Glomerular endothelial cell (primary cell): ENCODE measurements around the gene ELN. TPM values are rescaled to one million over a fixed set of nuclear protein-coding genes. Genes with fewer than 3 reads are reported as not detected.
"Not testable (repeated sequence)": the region's sequence is repeated elsewhere in the genome, so short reads cannot be mapped to it uniquely, and the experiment has no call there.

Experiments
- DNase-seq: peaks from one replicate; pipeline ENCODE4 v3.0.0-alpha.2; 2011; ENCODE audit warnings: low read depth, low spot score; ENCODE audit errors: extremely low read depth
- total RNA-seq: library from RNA; depleted of rRNA; stranded (reverse); fragments of >200 nt; gene quantifications from 2 replicates; pipeline ENCODE4 v1.2.3, GENCODE V29; 2015

The ELN gene
- 0.35 and 1.8 TPM in 2 replicates for total RNA-seq

DNA sequence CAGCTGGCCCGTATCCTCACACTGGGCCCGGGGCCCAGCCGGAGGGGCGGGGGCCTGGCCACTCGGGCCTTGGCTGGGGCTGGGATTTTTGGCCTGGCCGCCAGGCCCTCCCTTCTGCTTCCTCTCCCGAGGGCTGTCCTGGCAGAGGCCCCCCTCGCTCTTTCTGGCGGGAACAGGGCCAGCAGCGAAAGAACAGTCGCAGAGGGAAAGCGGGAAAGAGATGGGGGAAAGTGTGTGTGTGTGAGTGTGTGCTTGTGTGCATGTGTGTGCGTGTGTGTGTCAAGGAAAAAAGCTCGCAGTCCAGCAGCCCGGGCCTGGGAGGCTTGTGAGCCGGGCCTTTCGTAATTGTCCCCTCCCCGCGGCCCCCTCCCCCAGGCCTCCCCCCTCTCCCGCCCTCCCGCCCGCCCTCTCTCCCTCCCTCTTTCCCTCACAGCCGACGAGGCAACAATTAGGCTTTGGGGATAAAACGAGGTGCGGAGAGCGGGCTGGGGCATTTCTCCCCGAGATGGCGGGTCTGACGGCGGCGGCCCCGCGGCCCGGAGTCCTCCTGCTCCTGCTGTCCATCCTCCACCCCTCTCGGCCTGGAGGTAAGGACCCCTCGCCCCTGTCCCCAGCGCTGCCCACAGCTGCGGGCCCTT is at the start of gene ELN:
TSS of gene ELN (plus strand) at position 491 of the 638 bp plus-strand sequence. CDS start at position 506, 15 bp downstream.
- no peak for DNase-seq

DNA sequence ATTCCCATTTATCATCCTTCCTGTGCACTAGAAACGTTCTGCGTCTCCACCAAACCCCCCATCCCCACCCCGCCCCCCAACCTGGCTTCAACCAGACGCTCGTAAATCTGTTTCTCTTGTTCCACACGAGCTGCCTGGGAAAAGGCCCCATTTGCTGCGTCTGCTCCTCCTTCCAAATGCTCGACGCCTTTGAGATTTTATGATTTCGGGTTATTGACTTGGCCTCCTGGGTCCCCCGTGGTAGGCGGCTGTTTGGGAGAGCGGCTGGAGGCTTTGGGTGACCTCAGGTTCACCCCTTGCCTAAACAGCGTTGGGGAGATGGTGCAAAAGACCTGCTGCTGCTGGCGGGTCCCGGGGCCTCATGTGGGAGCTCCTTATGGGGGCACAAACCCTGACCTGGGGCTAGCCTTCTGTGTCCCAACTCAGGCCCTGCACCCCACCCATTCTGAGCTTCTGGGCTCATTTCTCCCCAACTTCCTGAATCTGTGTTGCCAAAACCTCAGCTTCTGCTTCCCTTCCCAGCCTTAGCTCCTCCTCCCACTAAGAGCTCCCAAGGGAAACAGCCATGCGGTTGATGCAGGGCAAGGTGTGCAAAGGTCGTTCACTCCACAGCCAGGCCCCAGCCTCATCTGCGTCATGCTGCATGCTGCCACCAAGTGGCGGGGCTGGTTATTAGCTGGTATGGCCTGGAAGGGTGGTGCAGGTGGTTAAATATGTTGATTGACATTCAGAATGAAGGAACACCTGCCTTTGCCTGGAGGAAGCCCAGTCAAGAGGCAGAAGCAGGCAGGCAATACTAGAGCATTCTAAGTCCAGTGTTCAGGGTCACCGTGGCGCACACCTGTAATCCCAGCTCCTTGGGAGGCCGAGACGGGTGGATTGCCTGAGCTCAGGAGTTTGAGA is 49.1 kb upstream of the ELN start:
- DNase-seq = no peak

DNA sequence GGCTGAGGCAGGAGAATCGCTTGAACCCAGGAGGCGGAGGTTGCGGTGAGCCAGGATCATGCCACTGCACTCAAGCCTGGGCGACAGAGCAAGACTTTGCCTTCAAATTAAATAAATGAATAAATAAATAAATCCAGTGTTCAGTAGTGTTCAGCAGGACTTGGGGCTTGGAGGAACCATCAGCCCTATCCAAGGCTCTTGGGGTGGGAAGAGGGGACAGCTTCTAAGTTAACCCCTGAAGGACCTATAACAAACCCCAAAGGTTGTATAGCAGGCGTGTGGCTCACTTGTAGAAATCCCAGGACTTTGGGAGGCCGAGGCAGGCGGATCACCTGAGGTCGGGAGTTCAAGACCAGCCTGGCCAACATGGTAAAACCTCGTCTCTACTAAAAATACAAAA is 48.3 kb upstream of the ELN start:
- not testable (repeated sequence) for DNase-seq

DNA sequence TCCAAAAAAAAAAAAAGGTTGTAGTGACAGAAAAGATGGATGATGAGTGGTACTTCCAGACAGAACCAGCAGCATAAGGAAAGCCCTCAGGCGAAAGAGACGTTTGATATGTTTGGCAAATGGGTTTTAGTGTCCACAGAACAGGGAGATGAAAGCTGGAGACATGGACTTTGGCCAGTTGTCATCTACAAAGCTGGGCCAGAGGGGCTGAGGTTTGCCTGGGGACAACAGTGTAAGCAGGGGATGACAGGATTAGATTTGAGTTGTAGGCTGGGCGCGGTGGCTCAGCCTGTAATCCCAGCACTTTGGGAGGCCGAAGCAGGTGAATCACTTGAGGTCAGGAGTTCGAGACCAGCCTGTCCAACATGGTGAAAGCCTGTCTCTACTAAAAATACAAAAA is 47.8 kb upstream of the ELN start:
- DNase-seq = no peak

DNA sequence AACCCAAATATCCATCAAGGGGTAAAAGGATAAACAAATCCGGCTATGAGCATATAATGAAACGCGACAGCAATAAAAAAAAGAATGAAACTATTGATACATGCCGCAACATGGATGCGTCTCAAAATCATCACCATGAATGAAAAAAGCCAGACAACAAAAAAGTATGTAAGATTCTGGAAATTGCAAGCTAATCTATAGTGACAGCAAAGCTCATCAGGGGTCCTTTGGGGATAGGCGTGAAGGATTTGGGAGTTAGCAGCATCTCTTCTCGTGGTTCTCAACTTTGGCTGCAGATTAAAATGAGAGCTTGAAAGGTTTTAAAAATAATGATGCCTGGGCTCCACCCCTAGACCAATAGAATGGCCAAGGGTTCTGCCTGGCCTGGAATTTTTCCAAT is 46.0 kb upstream of the ELN start:
- no peak for DNase-seq

DNA sequence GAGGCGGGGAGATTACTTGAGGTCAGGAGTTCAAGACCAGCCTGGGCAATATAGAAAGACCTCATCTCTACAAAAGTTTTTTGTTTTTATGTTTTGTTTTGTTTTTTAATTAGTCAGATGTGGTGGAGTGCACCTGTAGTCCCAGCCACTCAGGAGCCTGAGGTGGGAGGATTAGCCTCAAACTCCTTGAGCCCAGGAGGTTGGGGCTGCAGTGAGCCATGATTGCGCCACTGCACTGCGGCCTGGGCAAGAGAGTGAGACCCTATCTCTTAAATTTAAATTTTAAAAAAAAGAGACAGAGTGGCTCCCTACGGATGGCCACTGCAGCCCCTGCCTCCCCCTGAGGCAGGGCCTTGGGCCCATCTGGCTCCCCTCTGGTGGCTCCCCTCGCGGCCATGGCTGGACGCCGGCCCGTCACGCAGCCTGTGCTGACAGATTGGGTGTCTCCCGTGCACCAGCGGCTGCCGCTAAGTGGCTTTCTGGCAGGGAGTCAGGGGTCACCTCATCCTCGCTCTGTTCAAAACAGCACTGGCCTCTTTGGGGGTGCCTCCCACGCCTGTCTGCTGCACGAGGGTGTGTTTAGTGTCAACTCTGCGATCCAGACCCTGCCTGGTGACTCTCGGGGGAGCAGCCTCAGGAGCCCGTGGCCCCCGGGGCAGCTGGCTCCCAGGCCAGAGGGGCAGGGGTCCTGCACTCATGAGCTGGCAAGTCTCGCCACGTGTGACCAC is 44.4 kb upstream of the ELN start:
- DNase-seq = no peak

DNA sequence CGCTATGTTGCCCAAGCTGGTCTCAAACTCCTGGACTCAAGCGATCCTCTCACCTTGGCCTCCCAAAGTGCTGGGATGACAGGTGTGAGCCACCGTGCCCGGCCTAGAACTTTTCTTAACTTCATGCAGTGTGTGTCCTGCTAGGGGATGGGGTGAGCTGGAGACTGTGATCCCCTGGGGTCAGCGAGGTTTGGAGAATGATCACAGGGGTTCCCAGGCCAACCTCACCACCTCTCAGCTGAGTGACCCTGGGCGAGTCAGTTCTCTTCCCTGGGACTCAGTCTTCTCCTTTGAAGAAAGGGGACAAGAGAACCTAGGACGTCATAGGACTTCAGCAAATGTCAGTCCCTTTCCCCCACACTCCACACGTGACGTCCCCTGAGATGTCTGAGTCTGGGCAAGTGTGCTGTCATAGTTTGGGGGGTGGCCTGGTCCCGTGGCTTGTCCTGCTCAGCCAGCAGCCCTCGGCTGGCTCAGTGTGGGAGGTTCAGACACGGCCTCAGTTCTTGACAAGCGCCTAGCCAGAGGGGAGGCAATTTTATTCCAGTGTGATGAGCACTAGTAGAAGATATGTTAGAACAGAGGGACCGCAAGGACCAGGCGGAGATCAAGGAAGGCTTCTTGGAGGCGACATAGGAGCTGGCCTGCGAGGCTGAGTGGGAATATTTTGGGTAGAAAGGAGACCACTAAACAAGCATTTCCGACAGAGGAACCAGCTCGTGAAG is 43.3 kb upstream of the ELN start:
- no peak for DNase-seq

DNA sequence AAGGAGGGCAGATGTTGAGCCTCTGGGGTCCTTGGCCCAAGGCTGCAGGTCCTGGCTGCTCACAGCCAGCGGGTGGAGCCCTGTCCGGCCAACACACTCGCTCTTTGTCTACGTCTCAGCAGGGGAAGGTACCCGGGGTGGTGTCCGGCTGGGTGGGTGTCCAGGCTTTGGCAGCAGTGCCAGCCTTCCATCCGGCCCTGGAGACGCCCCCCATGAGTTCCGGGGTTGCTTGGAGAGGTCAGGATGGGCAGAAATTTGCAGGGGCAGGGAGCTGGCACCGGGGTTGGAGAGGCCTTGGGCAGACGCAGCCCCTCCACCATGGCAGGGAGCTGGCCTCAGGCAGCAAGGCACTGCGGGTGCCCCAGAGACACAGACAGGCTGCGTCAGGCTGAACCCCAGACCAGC is 42.2 kb upstream of the ELN start:
- no peak for DNase-seq

DNA sequence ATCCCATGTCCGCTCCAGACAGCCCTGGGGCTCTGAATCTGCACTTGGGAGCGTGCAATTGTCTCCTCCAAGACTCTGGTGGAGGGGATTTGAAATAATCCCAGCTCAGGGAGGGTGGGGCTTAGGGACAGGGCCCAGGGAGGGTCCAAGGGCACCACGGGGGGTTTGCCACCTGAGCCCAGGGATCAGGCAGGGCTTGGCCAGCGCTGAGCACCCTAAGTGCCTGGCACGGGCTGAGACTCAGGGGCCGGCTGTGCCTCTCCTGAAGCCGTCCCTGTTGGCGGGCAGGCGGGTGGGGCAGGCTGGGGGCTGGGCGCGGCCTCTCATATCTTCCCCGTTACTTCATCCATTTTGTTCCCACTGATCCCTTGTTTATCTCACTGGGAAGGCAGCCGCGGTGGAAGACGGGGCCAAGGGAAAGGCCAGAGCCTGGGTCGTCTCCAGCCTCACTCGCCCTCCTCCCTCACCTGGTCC is 41.8 kb upstream of the ELN start:
- DNase-seq = no peak

DNA sequence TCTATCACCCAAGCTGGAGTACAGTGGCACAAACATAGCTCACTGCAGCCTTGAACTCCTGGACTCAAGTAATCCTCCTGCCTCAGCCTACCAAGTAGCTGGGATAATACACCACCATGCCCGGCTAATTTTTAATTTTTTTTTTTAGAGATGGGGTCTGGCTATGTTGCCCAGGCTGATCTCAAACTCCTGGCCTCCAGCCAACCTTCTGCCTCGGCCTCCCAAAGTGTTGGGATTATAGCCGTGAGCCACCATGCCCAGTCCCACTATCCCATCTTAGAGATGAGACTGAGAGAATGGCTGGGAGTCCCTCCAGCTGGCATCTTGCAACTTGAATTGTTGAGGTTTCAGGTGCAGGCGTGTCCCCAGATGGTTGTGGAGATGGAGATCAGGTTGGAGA is 40.7 kb upstream of the ELN start:
- no peak for DNase-seq

DNA sequence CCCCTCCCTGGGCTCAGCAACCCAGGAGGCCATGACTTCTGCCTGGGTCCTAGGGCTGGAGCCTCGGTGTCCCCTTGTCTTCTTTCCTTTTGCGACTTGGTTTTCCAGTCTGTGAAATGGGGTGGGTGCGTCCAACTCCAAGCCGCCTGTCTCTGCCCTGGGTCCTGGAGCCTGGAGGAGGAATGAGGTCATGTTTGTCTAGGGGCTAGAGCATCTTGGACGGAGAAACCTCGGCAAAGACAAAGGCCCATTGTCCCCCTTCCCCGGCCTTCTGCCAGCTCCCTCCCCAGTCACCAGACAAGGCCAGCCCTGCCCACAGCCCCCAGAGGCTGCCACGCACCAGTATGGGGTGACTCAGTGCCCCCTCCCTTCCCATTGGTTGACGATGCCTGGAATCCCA is 39.8 kb upstream of the ELN start:
- DNase-seq = no peak

DNA sequence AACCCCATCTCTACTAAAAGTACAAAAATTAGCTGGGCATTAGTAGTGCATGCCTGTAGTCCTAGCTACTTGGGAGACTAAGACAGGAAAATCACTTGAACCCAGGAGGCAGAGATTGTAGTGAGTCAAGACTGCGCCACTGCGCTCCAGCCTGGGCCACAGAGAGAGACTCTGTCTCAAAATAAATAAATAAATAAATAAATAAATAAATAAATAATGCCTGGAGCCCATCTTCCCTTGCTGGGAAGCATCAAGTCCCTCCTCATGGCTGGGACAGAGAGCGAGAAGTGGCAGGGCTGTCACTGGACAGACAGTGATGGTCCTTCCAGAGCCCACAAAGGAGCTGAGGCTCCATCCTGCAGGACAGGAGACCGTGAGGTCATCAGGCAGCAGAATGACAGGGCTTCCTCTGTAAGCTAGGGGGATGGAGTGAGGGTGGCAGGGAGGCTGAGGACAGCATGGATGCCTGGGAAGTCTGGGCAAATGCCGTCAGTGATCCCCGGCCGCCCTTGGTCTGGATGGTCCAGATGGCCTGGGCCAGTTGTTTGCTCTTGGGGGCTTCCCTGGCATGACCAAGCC is 36.4 kb upstream of the ELN start:
- DNase-seq = no peak

DNA sequence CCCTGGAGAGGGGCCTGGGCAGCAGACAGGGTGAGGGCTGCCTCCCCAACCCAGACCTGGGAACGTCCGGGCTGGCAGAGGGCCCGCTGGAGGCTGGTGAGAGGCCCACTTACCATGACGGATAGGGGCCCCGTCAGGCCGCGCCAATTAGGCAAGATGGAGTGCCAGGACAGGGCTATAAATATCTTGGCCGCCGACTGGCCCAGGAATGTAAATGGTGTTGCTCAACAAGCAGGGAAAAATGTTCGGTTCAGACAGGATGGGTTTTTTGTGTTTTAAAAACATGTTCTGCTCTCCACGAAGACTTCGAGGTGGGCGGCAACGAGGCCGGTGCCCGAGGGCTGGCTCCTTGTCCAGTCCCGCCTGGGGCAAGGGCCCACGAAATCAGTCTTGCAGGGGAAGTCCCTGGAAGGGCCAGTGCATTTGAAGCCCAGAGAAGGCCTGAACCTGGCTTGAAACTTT is 35.8 kb upstream of the ELN start:
- no peak for DNase-seq

DNA sequence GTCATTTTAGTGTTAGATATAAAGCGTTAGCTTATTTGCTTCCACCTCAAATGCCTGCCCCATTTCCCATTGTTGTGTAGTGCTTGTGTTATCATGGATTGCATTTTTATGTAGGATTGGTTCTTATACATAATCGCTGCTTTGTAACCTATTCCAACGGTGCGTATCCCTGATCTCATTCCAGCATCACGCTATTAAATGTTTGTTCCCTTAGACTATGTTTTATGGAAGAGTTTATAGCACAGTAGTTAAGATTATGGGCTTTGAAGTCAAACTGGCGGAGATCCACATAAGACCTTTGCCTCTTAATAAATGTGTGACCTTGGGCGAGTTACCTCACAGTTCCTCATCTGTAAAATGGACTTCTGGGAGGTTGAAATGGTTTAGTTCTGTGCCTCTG is 34.0 kb upstream of the ELN start:
- DNase-seq = no peak

DNA sequence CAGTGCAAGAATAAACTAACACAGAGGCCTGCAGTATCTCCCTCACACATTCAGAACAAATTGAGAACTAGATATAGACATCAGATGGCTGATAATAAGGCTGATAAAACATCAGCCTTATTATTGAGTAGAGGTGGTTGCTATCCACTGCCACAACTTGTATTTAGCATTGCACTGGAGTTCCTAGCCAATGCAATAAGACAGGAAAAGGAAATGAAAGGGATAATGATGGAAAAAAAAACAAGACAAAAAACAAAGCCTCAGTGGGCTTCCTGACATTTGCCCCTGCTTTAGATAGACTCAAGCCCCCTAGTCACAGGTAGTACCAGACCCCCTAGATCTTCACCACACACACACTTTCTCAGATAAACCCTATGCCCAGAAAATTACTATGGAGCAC is 33.2 kb upstream of the ELN start:
- no peak for DNase-seq

DNA sequence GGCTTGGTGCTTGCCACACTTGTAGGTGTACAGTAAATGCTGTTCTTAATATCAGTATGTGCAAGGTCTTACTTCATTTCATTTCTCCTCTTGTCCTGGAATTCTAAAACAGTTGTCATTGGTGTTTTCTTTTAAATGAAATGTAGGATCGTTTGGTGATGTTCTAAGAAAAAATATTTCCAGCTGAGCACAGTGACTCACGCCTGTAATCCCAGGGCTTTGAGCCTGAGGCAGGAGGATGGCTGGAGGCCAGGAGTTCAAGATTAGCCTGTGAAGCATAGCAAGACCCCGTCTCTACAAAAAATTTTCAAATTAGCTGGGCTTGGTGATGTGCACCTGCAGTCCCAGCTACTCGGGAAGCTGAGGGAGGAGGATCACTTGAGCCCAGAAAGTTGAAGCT is 32.6 kb upstream of the ELN start:
- DNase-seq = no peak

DNA sequence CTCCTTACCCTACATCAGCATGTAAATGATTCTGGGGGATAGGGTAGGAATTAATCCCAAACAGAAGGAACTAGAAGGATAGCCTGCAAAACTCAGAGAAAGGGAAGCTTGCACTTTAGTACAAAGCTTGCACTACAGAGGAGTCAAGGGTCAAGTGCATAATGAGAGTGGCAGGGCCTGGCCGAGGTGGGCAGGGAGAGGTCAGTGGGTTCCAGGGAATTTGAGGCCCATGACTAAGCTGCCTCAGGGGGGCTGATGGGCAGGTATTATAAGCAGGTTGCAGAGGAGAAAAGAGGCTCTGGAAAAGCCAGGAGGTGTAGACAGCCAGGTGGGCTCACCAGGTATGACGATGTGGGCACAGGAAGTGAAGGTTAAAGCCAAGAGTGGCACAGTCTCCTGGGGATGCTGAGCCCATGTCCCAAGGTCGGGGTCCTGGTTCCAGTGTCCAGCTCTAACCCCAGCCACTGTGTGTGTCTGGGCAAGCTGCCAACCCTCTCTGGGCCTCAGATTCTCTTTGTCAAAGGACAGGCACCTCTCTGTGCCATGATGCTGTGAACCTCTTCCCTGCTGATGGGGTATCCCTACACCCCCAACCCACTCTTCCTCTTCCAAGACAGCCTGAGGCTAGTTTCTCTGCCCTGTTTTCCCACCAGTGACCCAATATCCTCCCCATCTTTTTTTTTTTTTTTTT is 32.0 kb upstream of the ELN start:
- no peak for DNase-seq

DNA sequence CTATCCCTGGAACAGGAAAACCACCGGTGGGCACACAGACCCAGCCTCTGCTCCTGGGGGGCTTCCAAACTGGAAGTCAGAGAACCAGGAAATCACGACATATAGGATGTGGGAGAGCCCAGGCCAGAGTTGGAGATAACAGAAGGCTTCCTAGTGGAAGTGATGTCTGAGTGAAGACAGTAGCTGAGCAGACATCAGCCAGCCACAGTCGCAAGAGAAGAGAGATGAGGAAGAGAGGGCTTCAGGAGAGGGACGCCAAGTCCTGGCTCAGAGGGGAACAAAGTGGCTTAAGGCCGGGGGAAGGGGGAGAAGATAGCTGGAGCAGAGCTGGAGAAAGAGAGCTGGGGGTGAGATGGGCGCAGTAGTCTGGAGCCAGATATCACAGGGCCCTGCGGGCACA is 30.9 kb upstream of the ELN start:
- DNase-seq = no peak

DNA sequence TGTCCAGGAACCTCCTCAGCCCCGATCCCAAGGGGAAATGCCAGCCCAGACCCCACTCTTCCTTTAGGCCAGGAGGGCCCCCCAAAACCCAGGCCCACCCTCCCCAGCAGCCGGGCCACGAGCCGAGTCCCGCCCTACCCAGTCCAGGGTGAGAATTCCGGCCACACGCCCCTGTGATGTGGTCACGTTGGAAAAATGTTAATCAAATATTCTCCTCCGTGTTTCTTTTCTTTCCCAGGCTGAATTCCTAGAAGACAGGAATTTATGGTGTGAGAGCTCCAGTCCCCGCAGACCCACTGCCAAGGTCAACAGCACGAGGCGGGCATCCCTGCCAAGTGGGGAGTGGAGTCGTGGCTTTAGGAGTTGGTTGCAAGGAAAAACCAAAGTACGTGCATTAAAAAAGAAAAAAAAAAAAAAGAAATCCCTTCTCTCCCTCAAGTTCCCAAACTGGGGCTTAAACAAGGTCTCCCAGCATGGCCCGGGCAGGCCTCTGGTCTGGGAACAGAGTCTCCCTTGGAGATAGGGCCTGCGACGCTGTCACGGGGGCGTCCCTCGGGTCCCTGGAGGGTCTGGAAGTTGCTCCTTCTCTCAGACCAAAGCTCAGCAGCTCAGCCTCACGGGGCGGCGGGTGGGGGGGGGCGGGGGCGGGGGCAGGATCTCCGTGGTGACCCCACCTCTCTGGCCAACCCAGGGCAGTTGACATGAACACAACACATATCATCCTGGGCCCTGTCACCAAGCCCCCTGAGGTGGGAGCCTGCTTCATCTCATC is 28.1 kb upstream of the ELN start:
- no peak for DNase-seq
